GM21528 (cell line): ENCODE data around the gene LYRM4.
A peak's percentile ranks its signal among the peaks of the same experiment; 100 is the strongest.

Experiments used
- ATAC-seq: cut with Tn5 transposase; IDR thresholded peaks from one replicate; pipeline ENCODE4 v1.9.1; 2021; ENCODE audit warnings: mild to moderate bottlenecking, moderate library complexity; ENCODE audit not compliant: unreplicated experiment, low FRiP score

Gene LYRM4

DNA sequence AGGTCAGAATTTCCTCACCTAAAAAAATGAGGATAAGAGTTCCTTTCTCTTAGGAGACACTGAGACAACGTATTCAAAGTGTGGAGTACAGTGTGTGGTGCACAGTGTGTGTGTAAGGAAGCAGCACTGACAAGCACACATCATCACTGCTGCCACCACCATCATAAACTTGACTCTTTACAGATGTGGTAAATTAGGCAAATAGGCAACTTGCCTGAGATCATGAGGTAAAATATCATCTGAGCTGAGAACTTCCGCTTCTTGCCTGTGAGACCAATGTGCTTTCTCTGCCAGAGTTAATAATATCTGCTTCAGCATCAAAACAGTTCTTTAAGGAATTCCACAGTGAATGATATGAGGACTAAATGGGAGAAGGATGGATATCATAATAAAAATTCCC, 52.7 kb downstream of the LYRM4 start:
- no peak for ATAC-seq

DNA sequence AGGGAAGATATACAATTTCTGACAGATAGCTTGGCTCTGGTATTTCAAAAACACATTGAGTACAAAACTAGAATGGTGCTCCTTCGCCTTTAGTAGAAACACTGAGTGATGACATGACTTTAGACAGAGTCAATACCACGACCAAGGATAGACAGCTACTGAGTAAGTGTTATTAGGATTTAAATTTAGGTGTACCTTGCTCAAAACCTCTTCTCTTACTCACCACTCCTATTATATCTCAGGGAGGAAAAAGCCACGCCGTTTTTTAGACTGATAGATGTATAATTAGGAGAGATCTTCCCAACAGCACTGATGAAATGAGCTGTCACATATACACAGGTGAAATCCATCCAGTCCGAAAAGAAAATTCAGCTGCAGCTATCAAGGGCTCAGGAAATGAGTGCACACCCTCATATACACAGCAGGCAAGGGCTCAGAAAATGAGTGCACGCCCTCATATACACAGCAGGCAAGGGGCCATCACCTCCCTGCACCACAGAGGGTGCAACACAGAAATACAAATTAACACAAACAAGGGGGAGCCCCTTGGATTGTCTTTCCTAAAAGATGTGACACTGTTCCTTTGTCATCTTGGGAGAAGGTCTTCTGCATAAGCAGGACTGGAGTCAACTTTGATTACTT, 53.7 kb downstream of the LYRM4 start:
- ATAC-seq = no peak

DNA sequence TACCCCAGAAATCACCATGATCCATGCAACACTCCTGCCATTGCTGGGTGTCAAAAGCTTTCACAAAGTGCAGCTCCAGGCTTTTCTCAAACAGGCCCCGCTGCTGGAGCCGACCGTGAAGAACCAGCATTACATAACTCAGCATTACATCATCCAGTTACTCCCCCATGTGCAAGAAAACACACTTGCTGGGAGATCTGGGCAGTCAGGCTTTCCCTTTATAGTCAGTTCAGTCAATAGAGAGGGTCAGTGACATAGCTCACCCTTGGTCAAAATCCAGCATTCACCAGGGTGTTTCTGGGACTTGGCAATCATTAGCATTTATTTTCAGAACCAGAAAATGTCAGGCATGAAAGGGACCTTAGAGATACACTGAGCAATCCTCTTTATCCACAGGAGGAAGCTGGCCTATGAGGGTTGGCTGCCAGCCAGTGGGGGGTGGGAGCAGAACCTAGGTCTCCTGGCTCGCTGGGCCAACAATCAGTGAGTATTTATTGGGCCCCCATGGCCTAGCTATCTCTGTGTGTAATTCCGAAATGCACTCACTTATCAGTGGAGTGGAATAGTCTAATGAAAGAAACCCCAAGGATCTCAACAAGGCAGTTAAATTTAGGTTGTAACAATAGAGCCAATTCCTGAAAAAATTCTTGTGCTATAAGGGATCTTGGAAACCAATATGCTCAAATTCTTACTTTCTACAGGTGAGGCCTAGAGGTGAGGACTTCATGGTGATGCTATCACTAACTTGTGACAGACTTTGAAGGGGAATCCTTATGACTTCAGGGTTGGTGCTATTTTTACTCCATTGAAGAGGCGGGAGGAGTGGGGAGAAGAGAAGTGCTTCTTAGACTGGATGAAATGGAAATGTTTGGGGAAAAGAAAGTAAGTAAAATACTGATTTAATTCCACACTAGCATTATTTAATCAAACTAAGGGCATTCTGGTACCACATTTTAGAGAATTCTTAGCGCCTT, 54.6 kb downstream of the LYRM4 start:
- no peak for ATAC-seq

DNA sequence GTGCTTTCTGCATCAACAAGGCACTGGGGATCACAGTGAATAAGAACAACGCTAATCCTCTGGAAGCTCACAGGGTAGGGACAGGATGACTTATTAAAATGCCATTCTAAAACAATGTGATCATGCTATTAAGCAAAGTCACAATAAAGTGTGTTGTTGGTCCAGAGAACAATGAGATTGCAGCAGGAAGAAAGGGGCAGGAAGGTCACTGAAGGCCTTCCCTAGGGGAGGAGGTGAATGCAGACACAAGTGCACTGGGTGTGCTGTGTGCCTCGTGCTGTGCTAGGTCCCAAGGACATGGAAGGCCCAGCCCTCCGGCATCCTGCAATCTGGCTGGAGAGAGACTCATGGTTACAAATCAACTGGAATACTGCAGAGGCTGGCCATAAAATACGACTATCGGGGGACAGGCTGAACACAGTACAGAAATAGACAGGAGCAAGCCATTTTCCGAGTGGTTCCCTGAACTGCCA, 55.7 kb downstream of the LYRM4 start:
- ATAC-seq = no peak

DNA sequence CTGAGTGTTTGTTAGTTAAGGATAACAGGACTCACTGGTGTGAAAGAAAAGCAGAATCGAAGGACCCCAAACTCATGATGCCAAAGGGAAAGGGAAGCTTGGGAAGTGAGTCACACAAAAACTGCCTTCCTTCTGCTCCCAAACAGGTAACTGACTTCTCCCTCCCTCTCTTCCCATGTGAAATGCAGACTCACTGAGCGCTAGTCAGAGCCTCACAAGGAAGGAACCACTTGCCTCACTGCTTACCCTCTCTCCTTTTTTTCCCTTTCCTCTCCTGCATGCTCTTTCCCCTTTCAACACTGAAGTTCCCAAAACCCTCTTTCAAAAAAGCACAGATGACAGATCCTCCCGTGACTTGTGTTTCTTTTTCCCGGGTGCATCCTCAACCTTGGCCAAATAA, 56.4 kb downstream of the LYRM4 start:
- no peak for ATAC-seq

DNA sequence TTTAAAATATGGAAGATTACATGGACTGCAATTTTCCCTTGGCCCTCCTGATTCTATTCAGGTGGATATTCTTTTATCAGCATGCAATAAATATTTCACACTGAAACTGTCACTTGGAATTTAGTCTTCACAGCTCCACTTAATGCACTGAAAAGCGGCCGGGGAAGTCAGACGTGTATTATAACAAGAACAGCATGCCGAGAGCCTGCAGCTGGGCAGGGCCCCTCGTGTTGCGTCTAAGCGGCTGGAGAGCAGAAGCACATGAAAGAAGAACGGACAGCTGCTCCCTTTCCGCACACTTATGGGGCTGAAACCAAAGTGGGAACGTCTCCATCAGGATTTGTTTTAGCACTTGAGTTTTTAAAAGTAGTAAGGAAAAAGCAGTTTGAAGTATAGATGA, 57.2 kb downstream of the LYRM4 start:
- ATAC-seq = no peak

DNA sequence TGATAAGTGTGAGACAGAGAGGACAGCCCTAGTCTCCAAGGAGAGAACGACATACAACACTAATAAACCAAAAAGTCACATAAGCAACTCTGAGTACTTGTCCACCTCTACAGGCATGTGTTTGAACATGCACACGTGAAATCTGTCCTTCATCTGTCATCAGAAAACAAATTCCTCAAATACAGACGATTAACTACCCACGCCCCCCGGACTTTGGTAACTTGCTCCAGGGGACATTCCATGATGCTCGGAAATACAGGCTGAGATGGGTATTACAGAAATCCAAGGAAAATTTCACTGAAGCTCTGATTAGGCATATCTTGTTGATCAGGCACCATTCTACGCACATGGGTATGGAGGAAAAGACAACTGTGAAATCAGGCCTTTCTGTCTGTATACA, 57.8 kb downstream of the LYRM4 start:
- no peak for ATAC-seq

DNA sequence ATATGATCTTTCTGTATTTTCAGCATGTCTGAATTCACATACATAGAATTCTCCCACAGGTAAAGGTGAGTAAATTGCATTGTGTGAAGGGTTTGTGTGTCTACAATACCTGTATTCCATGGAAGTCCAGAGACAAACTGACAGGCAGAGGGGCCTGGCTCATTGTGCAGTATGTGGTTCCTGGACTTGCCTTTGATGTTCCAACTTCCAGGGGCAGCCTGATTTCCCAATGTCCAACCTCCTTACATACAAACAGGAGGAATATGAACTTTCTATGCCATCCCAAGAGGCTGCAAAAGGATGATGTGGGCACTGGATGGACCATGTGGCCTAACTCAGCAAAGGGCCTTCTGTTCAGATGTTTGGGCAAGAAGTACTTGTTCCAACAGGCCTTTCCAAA, 58.5 kb downstream of the LYRM4 start:
- ATAC-seq = no peak

DNA sequence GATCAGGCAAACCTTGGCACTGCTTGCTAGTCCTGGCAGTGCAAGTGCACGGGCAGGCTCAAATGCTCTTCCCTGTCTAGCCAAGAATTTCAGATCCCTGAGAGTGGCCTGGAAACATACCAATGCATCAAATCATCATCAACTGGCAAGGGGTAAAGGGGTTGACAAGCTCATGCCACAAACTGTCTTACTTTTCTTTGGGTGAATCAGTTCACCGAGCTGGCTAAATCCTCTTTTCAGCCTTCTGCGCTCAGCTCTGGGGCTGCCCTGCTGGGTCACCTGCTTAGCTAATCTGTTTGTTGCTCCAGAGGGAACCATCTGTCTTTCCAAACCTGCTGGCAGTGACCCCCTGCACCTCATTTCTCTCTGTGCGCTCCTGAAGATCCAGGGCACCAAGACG, 59.5 kb downstream of the LYRM4 start:
- no peak for ATAC-seq

DNA sequence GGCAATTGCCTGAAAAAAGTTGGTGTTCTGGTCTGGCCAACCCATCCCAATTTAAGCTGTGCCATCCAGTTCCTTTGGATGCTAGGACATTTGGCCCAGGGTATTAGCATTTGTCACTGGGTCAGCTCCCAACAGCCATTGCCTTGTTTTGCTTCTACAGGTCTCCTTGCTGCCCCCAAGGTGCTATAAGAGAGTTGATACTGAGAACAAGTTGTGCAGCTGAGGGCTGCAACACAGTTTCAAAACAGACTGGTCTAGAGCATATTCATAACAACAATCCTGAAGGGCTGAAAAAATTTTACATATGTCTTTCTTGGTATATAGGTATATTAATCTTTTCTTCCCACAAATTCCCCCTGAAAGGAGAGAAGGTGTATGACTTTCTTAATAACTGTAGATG, 61.0 kb downstream of the LYRM4 start:
- no peak for ATAC-seq

DNA sequence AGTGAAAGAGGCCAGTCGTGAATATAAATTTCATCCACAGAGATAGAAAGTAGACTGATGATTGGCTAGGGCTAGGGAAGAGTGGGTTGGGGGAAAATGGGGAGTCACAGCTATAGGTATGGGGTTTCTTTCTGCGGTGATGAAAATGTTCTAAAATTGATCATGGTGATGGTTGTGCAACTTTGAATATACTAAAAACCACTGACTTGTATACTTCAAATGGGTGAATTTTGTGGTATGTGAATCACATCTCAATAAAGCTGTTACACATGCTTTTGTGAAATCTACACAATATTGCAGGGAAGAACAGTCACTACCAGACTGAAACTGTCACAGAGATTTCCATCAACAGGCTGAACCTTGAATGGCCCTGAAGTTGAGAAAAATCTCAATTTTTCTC, 61.5 kb downstream of the LYRM4 start:
- ATAC-seq = no peak

DNA sequence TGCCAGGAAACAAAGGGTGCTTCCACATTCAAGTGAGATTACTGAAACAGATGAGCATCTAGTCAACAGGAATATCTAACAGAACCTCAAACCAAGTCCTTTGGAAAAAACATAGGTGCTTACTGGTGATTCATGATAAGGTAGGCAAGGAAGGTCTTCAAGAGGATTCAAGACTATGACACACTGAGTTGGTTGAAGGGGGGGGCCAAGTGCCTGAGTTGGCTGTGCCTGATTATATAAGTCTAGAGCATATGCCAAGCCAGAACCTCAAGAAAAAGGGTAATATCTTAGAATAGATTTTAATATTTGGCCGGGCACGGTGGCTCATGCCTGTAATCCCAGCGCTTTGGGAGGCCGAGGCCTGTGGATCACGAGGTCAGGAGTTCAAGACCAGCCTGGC, 63.7 kb downstream of the LYRM4 start:
- no peak for ATAC-seq

DNA sequence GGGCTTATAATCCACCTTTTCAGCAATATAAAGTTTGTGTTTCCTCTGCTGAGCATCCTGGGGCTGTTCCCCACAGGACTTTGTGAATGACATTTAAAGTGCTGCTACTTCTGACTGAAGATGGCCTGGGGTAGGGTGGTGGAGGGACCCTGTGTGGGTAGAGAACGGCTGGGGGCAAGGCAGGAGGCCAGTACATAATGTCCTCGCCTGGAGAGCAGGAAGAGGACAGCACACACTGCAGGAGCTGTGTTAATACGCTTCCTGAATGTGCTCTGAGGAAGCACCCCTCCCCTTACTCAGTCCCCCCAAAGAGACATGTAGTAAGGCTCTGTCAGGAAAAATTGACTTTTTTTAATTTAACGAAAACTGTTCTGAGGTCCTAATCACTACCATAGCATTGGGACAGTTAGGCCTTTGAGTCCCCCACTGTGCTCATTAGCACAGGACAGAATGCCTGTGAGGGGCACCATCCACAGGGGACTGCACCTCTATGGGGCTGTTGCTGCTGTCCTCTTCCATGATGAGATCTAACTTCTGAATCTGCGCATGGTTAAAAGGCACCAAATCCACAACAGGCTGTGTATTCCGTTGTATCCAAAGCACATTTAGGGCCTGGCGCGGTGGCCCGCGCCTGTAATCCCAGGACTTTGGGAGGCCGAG, 68.5 kb downstream of the LYRM4 start:
- no peak for ATAC-seq

DNA sequence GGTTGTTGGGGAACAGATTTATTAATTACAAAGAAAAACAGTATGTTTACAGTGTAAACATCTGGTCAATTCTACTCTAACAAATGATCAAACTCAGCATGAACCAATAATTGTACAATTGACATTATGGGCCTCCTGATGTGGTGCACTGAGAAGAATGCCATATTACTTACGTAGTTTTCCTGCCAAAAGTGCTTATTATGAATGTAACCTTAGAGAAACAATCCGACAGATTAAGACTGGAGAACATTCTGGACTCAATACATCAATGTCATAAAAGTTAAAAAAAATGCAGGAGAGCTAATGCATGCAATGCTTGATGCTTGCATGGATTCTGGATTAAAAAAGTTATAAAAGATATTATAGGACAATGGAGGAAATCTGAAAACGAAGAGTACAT, 69.0 kb downstream of the LYRM4 start:
- no peak for ATAC-seq

DNA sequence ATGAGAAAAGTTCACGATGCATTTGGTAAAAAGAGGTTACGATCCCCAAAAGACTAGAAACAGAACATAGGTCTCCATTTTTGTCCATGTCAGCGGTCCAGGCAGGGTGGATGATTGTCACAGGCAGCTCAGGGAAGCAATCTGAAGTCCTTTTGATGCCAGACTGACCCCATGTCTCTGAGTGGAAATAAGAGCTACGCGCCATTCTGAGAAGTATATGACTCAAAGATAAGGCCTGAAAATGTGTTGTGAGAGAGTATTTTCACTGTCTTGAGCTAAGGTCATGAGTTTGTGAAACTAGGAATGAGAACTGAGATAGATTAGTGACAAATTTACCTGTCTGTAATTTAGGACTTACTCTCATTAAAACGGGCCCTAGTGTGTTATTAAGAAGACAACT, 69.5 kb downstream of the LYRM4 start:
- peak; percentile 79 for ATAC-seq

DNA sequence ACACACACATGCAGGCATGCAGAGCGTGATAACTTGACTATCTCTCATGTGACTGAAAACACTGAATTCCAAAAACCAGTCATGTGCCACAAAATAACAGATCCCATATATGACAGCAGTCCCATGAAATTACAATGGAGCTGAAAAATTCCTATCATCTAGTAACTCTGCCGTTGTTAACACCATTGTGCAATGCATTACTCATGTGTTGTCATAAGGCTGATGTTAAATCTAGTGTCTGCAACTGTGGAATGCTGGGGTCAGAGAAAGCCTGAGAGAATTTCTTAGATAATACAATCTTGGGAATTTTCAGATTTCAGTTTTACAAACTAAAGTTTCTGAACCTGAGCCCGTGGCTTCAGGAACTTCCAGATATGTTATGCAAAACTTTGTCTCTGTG, 70.2 kb downstream of the LYRM4 start:
- no peak for ATAC-seq

DNA sequence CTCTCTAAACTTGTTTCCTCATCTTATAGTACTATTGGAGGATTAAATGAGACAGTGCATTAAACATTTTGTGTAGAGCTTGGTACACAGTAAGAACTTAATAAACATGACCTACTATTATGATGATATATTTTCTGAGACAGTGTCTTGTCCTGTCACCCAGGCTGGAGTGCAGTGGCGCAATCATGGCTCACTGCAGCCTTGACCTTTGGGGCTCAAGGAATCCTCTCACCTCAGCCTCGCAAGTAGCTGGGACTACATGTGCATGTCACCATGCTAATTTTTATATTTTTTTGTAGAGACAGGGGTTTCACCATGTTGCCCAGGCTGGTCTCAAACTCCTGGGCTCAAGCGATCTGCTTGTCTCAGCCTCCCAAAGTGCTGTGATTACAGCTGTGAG, 72.1 kb downstream of the LYRM4 start:
- ATAC-seq = no peak

DNA sequence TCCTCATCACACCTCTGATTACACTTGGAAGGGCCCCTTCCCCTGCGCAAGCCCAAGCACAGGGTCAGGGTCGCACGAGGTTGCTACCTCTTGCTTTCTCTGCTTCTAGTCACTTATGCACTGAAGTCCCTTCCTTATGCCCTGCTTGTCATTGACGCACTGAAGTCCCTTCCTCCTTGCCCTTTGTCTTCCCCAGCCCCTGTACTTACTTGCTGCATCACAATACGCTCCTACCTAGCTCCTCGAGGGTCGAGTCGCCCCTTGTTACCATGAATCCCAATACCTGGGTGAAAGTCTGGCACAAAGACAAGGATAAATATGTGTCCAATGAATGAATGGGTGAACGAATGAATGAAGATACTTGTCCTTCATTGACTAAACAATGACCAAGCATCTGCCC, 75.9 kb downstream of the LYRM4 start:
- ATAC-seq = no peak

DNA sequence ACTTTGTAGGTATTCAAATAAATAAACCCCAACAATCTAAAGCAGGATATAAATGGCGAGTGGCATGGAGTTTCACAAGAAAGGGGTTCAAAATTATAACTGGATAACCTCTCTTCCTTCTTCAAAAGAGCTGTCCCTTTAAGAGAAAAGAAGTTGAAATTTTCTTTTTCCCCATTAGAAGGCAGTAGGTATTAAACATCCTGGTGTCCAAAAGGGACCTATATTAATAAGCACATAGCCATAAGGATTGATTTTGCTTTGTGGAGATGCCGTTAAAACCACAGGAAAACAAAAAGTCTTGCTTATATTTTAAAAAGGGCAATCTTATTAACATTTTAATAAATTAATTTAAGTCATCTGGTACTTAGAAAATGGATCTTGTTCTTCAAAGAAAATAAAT, 76.5 kb downstream of the LYRM4 start:
- ATAC-seq = no peak

DNA sequence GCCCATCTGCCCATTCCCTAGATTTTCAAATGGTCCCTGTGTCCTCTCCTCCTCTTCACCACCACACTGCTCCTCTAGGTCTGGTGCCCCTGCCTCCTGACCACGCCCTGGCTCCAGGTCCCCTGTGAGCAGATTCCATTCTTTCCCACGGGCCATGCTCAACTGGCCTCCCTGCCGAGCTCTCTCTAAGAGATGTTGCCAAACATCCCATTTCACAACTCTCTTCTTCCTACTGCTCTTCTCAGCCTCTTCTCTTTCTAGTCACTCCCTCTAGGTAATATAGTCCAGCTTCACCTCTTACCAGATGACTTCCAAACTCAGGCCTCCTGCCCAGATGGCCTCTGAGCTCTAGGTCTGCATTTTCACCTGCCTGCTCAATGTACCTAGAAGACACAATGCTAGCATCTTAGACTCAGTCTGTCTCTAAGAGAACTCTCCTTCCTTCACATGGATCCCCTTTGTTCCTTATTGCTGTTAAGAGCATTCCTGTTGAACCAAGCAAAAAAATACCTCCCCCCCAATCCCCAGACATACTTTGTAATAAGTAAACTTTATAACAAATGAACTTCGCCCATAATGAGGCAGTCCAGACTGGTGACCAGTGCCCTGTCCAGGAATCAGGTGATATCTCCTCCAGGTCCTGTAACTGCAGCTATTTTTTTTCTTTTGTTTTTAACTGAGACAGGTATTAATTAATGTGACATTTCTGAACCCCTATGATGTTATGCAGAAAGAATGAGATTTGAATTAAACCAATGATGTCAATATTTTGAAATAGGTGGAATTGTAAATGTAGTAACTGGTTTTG, 79.0 kb downstream of the LYRM4 start:
- no peak for ATAC-seq

DNA sequence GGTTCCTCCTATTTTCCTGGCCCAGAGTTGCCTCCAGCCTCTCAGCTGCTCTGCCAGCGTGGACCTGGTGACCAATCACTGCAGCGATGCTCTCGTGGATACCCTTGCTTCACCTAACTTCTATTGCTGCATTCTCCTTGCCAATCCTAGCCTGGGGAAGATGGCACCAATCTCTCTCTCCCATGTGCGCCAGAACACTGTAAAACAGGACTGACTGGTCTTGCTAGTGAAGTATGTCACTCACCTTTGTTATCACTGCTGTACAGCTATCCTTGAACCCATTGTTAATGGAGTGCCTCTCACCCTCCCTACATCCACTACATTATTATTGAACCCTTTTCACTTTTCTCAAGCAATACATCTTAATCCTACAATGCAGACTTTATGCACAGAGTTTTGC, 80.1 kb downstream of the LYRM4 start:
- no peak for ATAC-seq
